Smooth muscle cell of the brain vasculature (primary cell): ENCODE results near the gene SNX20.

Source experiments
- DNase-seq: peaks from one replicate; pipeline ENCODE4 v3.0.0-alpha.2; 2012; ENCODE audit warnings: low read depth, low spot score

Gene SNX20

DNA sequence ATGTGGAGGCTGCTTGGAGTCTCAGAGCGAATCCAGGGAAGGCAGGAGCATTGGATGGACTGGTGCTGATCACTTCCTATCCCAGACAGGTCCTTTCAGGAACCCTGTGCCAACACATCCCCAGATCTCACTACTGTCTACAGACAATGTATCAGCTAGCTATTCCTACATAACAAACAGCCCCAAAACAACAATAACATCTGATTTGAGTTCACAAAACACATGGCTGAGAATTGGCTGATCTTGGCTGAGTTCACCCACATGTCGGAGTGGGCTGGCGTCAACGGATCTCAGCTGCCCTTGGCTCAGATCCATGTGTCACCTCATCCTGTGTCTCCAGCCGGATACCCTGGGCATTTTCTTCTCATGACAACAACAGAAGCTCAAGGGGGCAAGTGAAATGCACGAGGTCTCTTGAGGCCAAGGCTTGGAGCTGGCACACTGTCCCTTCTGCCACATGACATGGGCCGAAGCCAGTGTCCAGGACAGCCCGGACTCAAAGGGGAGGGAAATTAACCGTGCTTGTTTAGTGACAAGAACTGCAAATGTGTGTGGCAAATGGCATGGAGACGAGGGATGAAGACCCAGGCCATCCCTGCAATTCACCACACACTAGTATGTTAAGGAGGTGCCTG, 18.7 kb downstream of the SNX20 start:
- no peak for DNase-seq

DNA sequence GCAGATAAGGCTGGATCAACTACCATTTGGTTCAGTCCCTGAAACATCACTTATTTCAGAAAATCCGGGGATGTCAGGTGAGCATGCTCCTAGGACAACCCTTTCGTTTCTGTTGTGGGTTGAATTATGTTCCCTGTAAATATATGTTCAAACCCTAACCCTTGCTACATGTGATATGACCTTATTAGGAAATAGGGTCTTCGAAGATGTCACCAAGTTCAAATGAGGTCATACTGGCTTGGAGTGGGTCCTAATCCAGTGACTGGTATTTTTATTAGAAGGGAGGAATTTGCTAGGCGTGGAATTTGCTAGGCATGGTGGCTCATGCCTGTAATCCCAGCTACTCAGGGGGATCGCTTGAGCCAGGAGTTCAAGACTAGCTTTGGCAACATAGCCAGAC, 21.3 kb downstream of the SNX20 start:
- no peak for DNase-seq

DNA sequence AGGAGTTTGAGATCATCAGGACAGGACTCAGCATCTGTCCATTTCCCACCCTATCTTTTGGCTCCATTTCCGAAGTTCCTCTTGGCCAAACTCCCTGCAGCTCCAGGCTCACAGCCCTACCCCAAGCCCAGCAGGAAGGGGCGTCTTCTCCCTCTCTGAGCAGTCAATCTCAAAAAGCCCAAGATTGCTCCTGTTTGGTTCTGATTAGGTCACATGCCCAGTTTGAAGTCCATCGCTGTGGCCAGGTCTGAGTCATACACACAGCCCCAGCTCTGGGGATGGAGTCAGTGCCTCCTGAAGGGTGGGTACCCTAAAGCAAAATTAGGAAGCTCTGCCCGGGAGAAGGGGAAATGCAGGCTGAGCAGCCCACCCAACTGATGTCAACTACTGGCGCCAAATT, 23.9 kb downstream of the SNX20 start:
- DNase-seq, result no peak

DNA sequence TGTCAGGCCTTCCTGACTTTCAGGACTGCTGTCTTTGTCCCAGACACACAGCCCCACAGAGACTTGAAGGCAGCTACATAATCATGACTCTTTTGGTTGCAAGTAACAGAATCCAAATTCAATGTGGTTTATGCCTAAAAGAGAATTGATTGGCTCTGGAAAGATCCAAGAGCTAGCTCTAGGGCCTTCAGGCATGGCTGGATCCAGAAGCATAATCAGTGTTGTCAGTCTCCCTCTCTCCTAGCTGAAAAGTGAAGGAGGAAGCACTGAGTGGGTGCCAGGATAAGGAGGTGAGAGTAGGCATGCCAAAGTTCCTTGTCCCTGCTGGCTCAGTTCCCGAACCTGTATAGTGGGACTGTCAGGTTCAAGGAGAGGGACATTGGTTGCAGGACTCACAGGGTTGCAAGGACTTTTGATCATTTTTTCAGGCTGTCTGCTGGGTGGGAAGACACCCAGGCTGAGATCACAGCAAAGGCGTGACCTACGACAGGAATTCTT, 25.5 kb downstream of the SNX20 start:
- no peak for DNase-seq

GRCh38 chr16:50653633-50654519, 27.2 kb downstream of the SNX20 start:
- no peak for DNase-seq

DNA sequence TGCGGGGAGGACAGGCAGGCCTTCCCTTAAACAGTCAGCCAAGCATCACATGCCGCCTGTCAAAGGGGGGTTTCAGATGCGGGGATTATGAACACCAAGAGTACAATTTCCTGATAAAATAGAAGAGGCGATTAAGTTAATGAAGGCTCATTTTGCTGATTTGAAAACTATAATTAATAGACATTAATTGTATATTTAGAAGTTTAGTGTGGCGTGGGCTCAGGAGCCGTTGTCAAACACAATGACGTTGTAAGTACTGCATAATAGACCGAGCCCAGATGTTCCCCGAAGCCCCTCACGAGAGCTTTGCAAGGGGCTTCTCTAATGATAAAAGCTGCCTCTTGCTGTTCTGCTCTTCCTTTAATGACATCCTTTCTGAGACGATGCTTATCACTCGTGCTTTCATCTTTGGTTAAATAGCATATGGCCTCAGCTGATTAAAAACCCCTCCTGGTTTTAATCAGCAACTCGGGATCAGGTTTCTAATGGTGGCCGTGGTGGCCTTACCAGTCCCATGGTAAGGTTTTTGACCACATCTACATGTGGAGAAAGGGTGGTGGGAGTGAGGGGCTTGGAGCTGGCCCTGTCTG, 28.2 kb downstream of the SNX20 start:
- DNase-seq, result no peak

- no peak for DNase-seq
Observed at GRCh38 chr16:50651835-50652438, 29.2 kb downstream of the SNX20 start.

DNA sequence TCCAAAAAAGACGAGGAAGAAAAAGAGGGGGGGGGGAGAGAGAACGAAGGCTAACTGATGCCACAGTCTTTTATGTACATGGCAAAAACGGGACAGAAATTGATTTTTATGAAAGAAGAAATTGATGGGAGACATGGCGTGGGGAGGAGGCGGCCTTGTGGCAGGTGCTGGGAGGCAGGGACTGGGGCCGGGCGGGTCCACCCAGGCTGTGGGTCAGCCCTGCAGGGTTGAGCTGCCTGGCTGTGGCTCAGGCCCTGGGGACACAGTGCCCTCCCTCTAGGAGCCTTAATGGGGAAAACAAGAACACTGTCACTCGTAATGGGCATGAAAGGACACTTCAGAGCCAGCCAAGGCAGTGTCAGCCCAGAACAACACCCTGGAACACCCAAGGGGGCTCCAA, 34.8 kb downstream of the SNX20 start:
- DNase-seq, result no peak

- no peak for DNase-seq
Observed at GRCh38 chr16:50645563-50646220, 35.4 kb downstream of the SNX20 start.

DNA sequence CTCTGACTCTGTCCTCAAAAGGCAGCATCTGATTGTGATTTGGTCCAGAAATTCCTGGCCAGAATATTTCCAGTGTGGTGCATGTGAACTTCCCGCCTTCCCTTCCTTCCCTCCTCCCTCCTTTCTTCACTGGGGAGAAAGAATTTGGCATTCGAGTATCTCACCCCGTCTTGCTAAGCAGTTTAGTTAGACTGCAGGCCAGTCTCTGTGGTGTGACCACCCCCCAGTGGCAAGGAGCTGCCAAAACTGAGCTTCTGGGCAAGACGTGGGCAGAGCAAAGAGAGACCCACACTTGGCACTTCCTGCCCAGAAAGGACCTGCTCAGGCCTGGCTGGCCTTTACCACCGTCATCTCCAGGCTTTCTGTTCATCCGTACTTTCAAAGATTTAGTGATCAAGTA, 36.4 kb downstream of the SNX20 start:
- DNase-seq, result no peak

- DNase-seq, result no peak
Observed at GRCh38 chr16:50644245-50644644, 36.9 kb downstream of the SNX20 start.

GRCh38 chr16:50643192-50643591, 37.9 kb downstream of the SNX20 start:
- DNase-seq, result no peak

DNA sequence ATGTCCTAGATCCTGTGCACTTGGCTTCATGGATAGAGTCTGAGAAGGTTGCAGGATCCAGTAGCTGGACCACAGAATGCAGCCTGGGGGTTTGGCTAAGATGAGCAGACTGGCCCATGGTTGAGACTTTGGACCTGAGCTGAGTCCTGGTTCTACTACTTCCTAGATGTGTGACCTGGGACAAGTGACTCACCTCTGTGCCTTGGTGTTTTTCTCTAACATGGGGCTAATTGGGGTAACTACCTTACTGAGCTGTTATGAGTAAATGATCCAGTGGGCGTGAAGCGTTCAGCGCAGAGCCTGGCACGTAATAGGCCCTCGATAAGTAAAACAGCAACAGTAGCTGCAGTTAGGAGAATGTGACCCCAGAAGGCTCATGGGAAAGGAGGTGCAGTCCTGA, 38.8 kb downstream of the SNX20 start:
- DNase-seq, result no peak

GRCh38 chr16:50641818-50642187, 39.3 kb downstream of the SNX20 start:
- no peak for DNase-seq

GRCh38 chr16:50640919-50641817, 39.9 kb downstream of the SNX20 start:
- DNase-seq, result no peak

DNA sequence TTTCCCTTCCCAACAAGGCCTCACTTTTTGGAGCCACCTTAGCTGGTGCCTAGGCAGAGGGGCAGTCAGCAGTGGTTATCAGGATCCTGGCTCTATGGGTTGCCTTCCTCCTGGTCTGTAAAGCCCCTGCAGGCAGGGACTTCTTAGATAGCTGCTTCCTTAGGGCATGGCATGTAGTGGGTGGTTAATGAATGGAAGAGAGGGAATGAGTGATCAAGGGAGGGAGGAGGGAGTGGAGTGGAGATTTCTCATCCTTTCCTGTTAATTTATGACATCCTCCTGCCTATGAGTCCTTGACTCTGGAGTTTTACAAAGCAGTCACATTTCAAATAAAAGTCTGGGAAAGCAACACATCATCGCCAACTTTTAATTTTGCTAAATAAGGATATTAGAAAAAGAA, 40.7 kb downstream of the SNX20 start:
- no peak for DNase-seq

GRCh38 chr16:50638816-50639670, 42.1 kb downstream of the SNX20 start:
- DNase-seq, result no peak

- no peak for DNase-seq
Observed at GRCh38 chr16:50637716-50638602, 43.2 kb downstream of the SNX20 start.
